SH-SY5Y (cell line): ENCODE data around the gene BRD4.

Source experiments
- GATA2 ChIP-seq: IDR thresholded peaks from 2 replicates; pipeline ENCODE4 v1.6.1; 2011; ENCODE audit warnings: mild to moderate bottlenecking, low read depth, low read length
- GATA3 ChIP-seq: IDR thresholded peaks from 2 replicates; pipeline ENCODE4 v1.6.1; 2011; ENCODE audit warnings: low read depth, mild to moderate bottlenecking, low read length, moderate library complexity

DNA sequence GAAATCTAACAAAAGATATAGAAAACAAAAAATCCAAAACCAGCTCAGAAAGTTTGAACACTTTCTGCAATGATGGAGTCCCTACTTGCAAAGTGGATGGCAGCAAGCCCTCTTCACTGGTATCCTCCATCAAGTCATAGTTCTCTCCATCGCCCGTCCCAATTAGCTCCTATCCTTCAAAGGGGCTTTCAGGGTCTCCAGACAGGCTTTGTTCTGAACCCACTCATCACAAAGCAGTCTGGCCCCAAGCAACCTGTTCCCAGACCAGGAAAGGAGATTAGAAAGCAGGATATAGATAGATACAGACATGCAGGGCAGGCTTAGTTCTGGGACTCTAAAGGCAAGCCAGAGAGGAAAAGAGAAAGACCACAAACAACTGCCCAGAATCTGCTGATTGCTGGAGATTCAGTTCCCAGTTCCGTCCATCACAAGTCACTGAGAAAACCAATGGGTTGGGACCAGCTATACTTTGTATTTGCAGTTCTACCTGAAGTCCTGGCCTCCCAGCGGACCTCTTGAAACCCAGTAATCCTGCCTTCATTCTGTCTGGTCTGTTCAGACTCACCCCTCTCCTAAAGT lies 52.9 kb downstream of the BRD4 start:
- no peak for TF ChIP-seq GATA2
- TF ChIP-seq GATA3 = no peak
